SK-N-SH (cell line): ENCODE measurements around the gene PCGF2.

ENCODE experiments used
- CHD2 ChIP-seq: fragments of 150-350 bp; IDR thresholded peaks from 2 replicates; pipeline ENCODE4 v1.6.1; 2018; ENCODE audit warnings: low read length; ENCODE audit not compliant: partially characterized antibody
- CTCF ChIP-seq: fragments of 200-600 bp; sonication (generic); IDR thresholded peaks from 2 replicates; pipeline ENCODE4 v1.6.1; 2017; ENCODE audit warnings: antibody characterized with exemption, mild to moderate bottlenecking, moderate library complexity
- ELF1 ChIP-seq: IDR thresholded peaks from 2 replicates; pipeline ENCODE4 v1.4.0; 2012
- EP300 ChIP-seq, 2 experiments: IDR thresholded peaks; 2 replicates each; pipeline versions ENCODE4 v1.4.0 to v1.6.1; 2012; ENCODE audit warnings: borderline replicate concordance in 1 of 2, low read depth in 1 of 2, low read length in 1 of 2
- JUND ChIP-seq: IDR thresholded peaks from 2 replicates; pipeline ENCODE4 v1.4.0; 2012
- MAX ChIP-seq: IDR thresholded peaks from 2 replicates; pipeline ENCODE4 v1.4.0; 2012; ENCODE audit warnings: low read depth
- MEF2A ChIP-seq: IDR thresholded peaks from 2 replicates; pipeline ENCODE4 v1.4.0; 2012; ENCODE audit warnings: low read depth, borderline replicate concordance
- NRF1 ChIP-seq: IDR thresholded peaks from 2 replicates; pipeline ENCODE4 v1.6.1; 2012; ENCODE audit warnings: low read depth, mild to moderate bottlenecking, low read length
- POLR2AphosphoS5 ChIP-seq: IDR thresholded peaks from 2 replicates; pipeline ENCODE4 v1.6.1; 2012; ENCODE audit warnings: low read depth, low read length
- RCOR1 ChIP-seq: fragments of 150-350 bp; IDR thresholded peaks from 2 replicates; pipeline ENCODE4 v1.6.1; 2017; ENCODE audit warnings: antibody characterized with exemption, low read length
- SMC3 ChIP-seq: IDR thresholded peaks from 2 replicates; pipeline ENCODE4 v1.6.1; 2012; ENCODE audit warnings: low read depth, low read length, improper control_type of control experiment
- USF2 ChIP-seq: fragments of 150-350 bp; IDR thresholded peaks from 2 replicates; pipeline ENCODE4 v1.6.1; 2017; ENCODE audit warnings: antibody characterized with exemption, low read length, low read depth, borderline replicate concordance
- YY1 ChIP-seq: IDR thresholded peaks from 2 replicates; pipeline ENCODE4 v1.4.0; 2012; ENCODE audit warnings: low read depth, mild to moderate bottlenecking

GRCh38 chr17:38747463-38748148 lies 530 bp downstream of the PCGF2 start:
- TF ChIP-seq CTCF (peak; percentile 37), ELF1 (no peak), USF2 (no peak), RCOR1 (no peak), NRF1 (no peak), EP300 (IDR thresholded peaks at IDR 0.05; ENCODE audit: borderline replicate concordance in 1 of 2, low read depth in 1 of 2, low read length in 1 of 2) (no peak), JUND (no peak), CHD2 (no peak), MAX (no peak), POLR2AphosphoS5 (no peak), SMC3 (0 out of 2 replicates have a peak, but pooled peaks have one; percentile 4), MEF2A (no peak), YY1 (peak; percentile 79)
